GM23338 (cell line): Measurements from ENCODE around the gene HIPK1. TPM values are rescaled to one million over a fixed set of nuclear protein-coding genes. Genes with fewer than 3 reads are reported as not detected.
A peak's percentile ranks its signal among the peaks of the same experiment; 100 is the strongest.

Source experiments
- ATAC-seq: fragments of 200-7000 bp; cut with Tn5 transposase; 3 replicates; pipeline ENCODE4 v1.9.1; 2020
- DNase-seq: peaks from one replicate; pipeline ENCODE4 v3.0.0-alpha.2; 2015; ENCODE audit warnings: low spot score
- H2AFZ ChIP-seq: fragments of 200-600 bp; sonication (generic); 2 replicates; pipeline ENCODE4 v1.8.0; 2016; ENCODE audit warnings: antibody characterized with exemption, mild to moderate bottlenecking, moderate library complexity
- H3F3A ChIP-seq: fragments of 200-600 bp; sonication (generic); replicated peaks from 2 replicates; pipeline ENCODE4 v1.8.0; 2017; ENCODE audit warnings: antibody characterized with exemption, mixed run types, low read depth
- H3K27ac ChIP-seq: fragments of 200-600 bp; sonication (generic); 2 replicates; pipeline ENCODE4 v1.6.1; 2016; ENCODE audit warnings: low read depth
- H3K27me3 ChIP-seq: fragments of 200-600 bp; sonication (generic); 2 replicates; pipeline ENCODE4 v1.8.0; 2016; ENCODE audit warnings: mild to moderate bottlenecking, mixed run types, moderate library complexity; ENCODE audit not compliant: insufficient read depth
- H3K36me3 ChIP-seq: fragments of 200-600 bp; sonication (generic); 2 replicates; pipeline ENCODE4 v1.8.0; 2016; ENCODE audit warnings: mild to moderate bottlenecking; ENCODE audit not compliant: insufficient read depth
- H3K4me1 ChIP-seq: fragments of 200-600 bp; sonication (generic); 2 replicates; pipeline ENCODE4 v1.8.0; 2016; ENCODE audit warnings: mild to moderate bottlenecking, moderate library complexity; ENCODE audit not compliant: insufficient read depth
- H3K4me2 ChIP-seq: fragments of 200-600 bp; sonication (generic); 2 replicates; pipeline ENCODE4 v1.7.1; 2017; ENCODE audit warnings: mixed run types
- H3K4me3 ChIP-seq: fragments of 200-600 bp; sonication (generic); 2 replicates; pipeline ENCODE4 v1.6.1; 2016; ENCODE audit warnings: mixed run types
- H3K79me2 ChIP-seq: fragments of 200-600 bp; sonication (generic); replicated peaks from 2 replicates; pipeline ENCODE4 v1.8.0; 2017; ENCODE audit warnings: mild to moderate bottlenecking; ENCODE audit not compliant: insufficient read depth
- H3K9me2 ChIP-seq: fragments of 200-600 bp; sonication (generic); 2 replicates; pipeline ENCODE4 v1.8.0; 2017; ENCODE audit not compliant: insufficient read depth
- H4K20me1 ChIP-seq: fragments of 200-600 bp; sonication (generic); replicated peaks from 2 replicates; pipeline ENCODE4 v1.8.0; 2017; ENCODE audit warnings: mild to moderate bottlenecking; ENCODE audit not compliant: insufficient read depth
- H3K27ac Mint-ChIP-seq: 2 replicates; pipeline ENCODE4 v1.8.0; 2020; ENCODE audit warnings: inconsistent platforms, mild to moderate bottlenecking, moderate library complexity, mixed read lengths
- H3K27me3 Mint-ChIP-seq: 3 replicates; pipeline ENCODE4 v1.8.0; 2022; ENCODE audit warnings: low read depth, mild to moderate bottlenecking, moderate library complexity, mixed read lengths, inconsistent platforms; ENCODE audit not compliant: insufficient read depth, poor library complexity
- H3K36me3 Mint-ChIP-seq: 3 replicates; pipeline ENCODE4 v1.8.0; 2021; ENCODE audit warnings: low read depth, mild to moderate bottlenecking, inconsistent platforms, moderate library complexity, mixed read lengths
- H3K4me1 Mint-ChIP-seq: 3 replicates; pipeline ENCODE4 v1.8.0; 2020; ENCODE audit warnings: mild to moderate bottlenecking, inconsistent platforms, mixed read lengths
- H3K4me3 Mint-ChIP-seq: 3 replicates; pipeline ENCODE4 v1.8.0; 2021; ENCODE audit warnings: moderate library complexity, mild to moderate bottlenecking, inconsistent platforms, mixed read lengths
- H3K9me3 Mint-ChIP-seq: 3 replicates; pipeline ENCODE4 v1.8.0; 2020; ENCODE audit warnings: moderate library complexity, mild to moderate bottlenecking, inconsistent platforms, mixed read lengths
- CREB1 ChIP-seq: fragments of 250-450 bp; sonication (Bioruptor Pico); IDR thresholded peaks from 2 replicates; pipeline ENCODE4 v1.5.0; 2020; ENCODE audit warnings: low read depth, mild to moderate bottlenecking, moderate library complexity
- EZH2 ChIP-seq: fragments of 200-600 bp; sonication (generic); IDR thresholded peaks from one replicate; pipeline ENCODE4 v1.8.0; 2017; ENCODE audit warnings: antibody characterized with exemption, mild to moderate bottlenecking, low read depth; ENCODE audit not compliant: unreplicated experiment
- EZH2phosphoT487 ChIP-seq: fragments of 200-600 bp; sonication (generic); IDR thresholded peaks from one replicate; pipeline ENCODE4 v1.8.1; 2018; ENCODE audit warnings: antibody characterized with exemption; ENCODE audit not compliant: unreplicated experiment
- JUNB ChIP-seq: IDR thresholded peaks from one replicate; pipeline ENCODE4 v1.6.1; 2016; ENCODE audit warnings: antibody characterized with exemption; ENCODE audit not compliant: unreplicated experiment
- NANOG ChIP-seq: IDR thresholded peaks from 2 replicates; pipeline ENCODE4 v1.6.1; 2016; ENCODE audit warnings: antibody characterized with exemption, borderline replicate concordance
- POLR2AphosphoS5 ChIP-seq: IDR thresholded peaks from 2 replicates; pipeline ENCODE4 v1.6.1; 2016; ENCODE audit warnings: antibody characterized with exemption, low read depth
- STAT1 ChIP-seq: IDR thresholded peaks from one replicate; pipeline ENCODE4 v1.6.1; 2016; ENCODE audit warnings: antibody characterized with exemption; ENCODE audit not compliant: unreplicated experiment
- ZNF114 ChIP-seq: fragments of 250-450 bp; sonication (Bioruptor Pico); IDR thresholded peaks from 2 replicates; pipeline ENCODE4 v1.5.0; 2020; ENCODE audit warnings: mild to moderate bottlenecking, moderate library complexity
- ZNF331 ChIP-seq: fragments of 250-450 bp; sonication (Bioruptor Pico); IDR thresholded peaks from 2 replicates; pipeline ENCODE4 v1.5.0; 2020; ENCODE audit warnings: low read depth, mild to moderate bottlenecking, moderate library complexity
- polyA plus RNA-seq: library from polyadenylated mRNA; unstranded; fragments of >200 nt; fragmentation: Nextera tagmentation; extraction: Ambion mirVana; gene quantifications from 2 replicates; pipeline ENCODE4 v1.2.1, GENCODE V29; 2016
- total RNA-seq: library from RNA; depleted of rRNA; stranded (reverse); fragments of >200 nt; shearing (Covaris generic); gene quantifications from 2 replicates; pipeline ENCODE4 v1.2.3, GENCODE V29; 2014
- TF ChIP-seq, protein P1 (sequence below): IDR thresholded peaks from one replicate; pipeline ENCODE4 v1.6.1; 2018; ENCODE audit warnings: antibody characterized with exemption; ENCODE audit not compliant: unreplicated experiment
- TF ChIP-seq, protein P2 (sequence below): fragments of 250-450 bp; sonication (Bioruptor Pico); IDR thresholded peaks from 2 replicates; pipeline ENCODE4 v1.5.0; 2020; ENCODE audit warnings: mild to moderate bottlenecking, moderate library complexity
- TF ChIP-seq, protein P3 (sequence below), 2 experiments: fragments of 200-600 bp in 1 of 2; sonication (generic) in 1 of 2; conservative IDR thresholded peaks; 2 replicates each; pipeline versions ENCODE4 v1.5.1 to v1.6.1; 2016 to 2017; ENCODE audit warnings: antibody characterized with exemption in 2 of 2, low read depth in 2 of 2, mild to moderate bottlenecking in 2 of 2, moderate library complexity in 1 of 2
- TF ChIP-seq, protein P4 (sequence below): IDR thresholded peaks from 2 replicates; pipeline ENCODE4 v1.6.1; 2016; ENCODE audit warnings: antibody characterized with exemption

HIPK1 gene
- total and polyA plus RNA-seq, 2 experiments from 2014 or later = 14.3 to 47.5 TPM

DNA sequence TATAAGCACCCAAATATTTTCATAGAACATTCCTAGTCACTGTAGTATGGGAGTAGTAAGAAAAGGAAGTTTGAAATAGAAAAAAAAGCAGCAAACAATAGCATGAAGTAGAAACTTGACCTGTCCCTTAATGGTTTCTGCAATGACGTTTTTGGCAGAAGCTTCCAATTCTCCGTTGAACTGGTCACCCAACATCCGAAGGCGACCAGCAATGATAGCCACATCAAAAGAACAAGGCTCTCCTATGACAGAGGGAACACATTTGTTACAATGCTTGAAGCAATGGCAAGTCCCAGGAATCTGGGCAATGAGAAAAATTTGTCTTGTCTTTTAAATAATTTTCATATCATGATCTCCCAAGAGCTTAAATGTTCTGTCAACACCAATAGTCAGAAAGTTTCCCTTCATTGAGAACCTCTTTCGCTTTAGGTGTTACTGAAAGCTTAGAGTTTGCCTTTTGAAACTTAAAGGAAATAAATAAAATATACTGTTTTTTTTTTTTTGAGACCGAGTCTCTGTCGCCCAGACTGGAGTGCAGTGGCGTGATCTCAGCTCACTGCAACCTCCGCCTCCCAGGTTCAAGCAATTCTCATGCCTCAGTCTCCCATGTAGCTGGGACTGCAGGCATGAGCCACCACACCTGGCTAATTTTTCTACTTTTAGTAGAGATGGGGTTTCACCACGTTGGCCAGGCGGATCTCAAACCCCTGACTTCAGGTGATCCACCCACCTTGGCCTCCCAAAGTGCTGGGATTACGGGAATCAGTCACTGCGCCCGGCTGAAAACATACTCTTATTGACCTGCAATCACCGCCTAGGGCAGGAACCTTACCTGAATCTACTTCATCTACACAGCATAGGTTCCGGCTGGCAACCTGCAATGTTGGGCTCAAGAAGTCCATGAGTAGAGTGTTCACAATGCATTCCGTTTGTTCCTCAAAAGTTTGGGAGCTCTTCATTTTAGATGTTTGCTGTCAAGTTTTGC lies 42.4 kb upstream of the HIPK1 start:
- Histone ChIP-seq H3K4me2 (no peak overlapping the region), H3K27me3 (no peaks in the 10 kb centered on the region), H3K9me2 (no peaks in the 10 kb centered on the region), H3F3A (no peaks in the 10 kb centered on the region), H3K4me1 (no peaks in the 10 kb centered on the region), H3K27ac (no peak overlapping the region), H2AFZ (0 out of 2 replicates have a peak overlapping the region, but pooled peaks have one; percentile 11), H3K36me3 (no peaks in the 10 kb centered on the region), H4K20me1 (no peaks in the 10 kb centered on the region), H3K4me3 (no peak overlapping the region), H3K79me2 (no peaks in the 10 kb centered on the region)
- Mint-ChIP-seq H3K36me3 (no peaks in the 10 kb centered on the region), H3K9me3 (no peaks in the 10 kb centered on the region), H3K4me1 (no peaks in the 10 kb centered on the region), H3K27ac (no peak overlapping the region), H3K4me3 (no peak overlapping the region), H3K27me3 (no peaks in the 10 kb centered on the region)
- ATAC-seq = no peak
- no peak for DNase-seq
- TF ChIP-seq, protein P1, sequence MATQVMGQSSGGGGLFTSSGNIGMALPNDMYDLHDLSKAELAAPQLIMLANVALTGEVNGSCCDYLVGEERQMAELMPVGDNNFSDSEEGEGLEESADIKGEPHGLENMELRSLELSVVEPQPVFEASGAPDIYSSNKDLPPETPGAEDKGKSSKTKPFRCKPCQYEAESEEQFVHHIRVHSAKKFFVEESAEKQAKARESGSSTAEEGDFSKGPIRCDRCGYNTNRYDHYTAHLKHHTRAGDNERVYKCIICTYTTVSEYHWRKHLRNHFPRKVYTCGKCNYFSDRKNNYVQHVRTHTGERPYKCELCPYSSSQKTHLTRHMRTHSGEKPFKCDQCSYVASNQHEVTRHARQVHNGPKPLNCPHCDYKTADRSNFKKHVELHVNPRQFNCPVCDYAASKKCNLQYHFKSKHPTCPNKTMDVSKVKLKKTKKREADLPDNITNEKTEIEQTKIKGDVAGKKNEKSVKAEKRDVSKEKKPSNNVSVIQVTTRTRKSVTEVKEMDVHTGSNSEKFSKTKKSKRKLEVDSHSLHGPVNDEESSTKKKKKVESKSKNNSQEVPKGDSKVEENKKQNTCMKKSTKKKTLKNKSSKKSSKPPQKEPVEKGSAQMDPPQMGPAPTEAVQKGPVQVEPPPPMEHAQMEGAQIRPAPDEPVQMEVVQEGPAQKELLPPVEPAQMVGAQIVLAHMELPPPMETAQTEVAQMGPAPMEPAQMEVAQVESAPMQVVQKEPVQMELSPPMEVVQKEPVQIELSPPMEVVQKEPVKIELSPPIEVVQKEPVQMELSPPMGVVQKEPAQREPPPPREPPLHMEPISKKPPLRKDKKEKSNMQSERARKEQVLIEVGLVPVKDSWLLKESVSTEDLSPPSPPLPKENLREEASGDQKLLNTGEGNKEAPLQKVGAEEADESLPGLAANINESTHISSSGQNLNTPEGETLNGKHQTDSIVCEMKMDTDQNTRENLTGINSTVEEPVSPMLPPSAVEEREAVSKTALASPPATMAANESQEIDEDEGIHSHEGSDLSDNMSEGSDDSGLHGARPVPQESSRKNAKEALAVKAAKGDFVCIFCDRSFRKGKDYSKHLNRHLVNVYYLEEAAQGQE = no peak
- TF ChIP-seq STAT1 (no peak), POLR2AphosphoS5 (no peak), NANOG (no peak), EZH2 (no peak), ZNF331 (no peak), JUNB (no peak), ZNF114 (CRISPR knock-in tag) (no peak), CREB1 (CRISPR knock-in tag) (no peak), EZH2phosphoT487 (no peak)
- TF ChIP-seq, protein P2, sequence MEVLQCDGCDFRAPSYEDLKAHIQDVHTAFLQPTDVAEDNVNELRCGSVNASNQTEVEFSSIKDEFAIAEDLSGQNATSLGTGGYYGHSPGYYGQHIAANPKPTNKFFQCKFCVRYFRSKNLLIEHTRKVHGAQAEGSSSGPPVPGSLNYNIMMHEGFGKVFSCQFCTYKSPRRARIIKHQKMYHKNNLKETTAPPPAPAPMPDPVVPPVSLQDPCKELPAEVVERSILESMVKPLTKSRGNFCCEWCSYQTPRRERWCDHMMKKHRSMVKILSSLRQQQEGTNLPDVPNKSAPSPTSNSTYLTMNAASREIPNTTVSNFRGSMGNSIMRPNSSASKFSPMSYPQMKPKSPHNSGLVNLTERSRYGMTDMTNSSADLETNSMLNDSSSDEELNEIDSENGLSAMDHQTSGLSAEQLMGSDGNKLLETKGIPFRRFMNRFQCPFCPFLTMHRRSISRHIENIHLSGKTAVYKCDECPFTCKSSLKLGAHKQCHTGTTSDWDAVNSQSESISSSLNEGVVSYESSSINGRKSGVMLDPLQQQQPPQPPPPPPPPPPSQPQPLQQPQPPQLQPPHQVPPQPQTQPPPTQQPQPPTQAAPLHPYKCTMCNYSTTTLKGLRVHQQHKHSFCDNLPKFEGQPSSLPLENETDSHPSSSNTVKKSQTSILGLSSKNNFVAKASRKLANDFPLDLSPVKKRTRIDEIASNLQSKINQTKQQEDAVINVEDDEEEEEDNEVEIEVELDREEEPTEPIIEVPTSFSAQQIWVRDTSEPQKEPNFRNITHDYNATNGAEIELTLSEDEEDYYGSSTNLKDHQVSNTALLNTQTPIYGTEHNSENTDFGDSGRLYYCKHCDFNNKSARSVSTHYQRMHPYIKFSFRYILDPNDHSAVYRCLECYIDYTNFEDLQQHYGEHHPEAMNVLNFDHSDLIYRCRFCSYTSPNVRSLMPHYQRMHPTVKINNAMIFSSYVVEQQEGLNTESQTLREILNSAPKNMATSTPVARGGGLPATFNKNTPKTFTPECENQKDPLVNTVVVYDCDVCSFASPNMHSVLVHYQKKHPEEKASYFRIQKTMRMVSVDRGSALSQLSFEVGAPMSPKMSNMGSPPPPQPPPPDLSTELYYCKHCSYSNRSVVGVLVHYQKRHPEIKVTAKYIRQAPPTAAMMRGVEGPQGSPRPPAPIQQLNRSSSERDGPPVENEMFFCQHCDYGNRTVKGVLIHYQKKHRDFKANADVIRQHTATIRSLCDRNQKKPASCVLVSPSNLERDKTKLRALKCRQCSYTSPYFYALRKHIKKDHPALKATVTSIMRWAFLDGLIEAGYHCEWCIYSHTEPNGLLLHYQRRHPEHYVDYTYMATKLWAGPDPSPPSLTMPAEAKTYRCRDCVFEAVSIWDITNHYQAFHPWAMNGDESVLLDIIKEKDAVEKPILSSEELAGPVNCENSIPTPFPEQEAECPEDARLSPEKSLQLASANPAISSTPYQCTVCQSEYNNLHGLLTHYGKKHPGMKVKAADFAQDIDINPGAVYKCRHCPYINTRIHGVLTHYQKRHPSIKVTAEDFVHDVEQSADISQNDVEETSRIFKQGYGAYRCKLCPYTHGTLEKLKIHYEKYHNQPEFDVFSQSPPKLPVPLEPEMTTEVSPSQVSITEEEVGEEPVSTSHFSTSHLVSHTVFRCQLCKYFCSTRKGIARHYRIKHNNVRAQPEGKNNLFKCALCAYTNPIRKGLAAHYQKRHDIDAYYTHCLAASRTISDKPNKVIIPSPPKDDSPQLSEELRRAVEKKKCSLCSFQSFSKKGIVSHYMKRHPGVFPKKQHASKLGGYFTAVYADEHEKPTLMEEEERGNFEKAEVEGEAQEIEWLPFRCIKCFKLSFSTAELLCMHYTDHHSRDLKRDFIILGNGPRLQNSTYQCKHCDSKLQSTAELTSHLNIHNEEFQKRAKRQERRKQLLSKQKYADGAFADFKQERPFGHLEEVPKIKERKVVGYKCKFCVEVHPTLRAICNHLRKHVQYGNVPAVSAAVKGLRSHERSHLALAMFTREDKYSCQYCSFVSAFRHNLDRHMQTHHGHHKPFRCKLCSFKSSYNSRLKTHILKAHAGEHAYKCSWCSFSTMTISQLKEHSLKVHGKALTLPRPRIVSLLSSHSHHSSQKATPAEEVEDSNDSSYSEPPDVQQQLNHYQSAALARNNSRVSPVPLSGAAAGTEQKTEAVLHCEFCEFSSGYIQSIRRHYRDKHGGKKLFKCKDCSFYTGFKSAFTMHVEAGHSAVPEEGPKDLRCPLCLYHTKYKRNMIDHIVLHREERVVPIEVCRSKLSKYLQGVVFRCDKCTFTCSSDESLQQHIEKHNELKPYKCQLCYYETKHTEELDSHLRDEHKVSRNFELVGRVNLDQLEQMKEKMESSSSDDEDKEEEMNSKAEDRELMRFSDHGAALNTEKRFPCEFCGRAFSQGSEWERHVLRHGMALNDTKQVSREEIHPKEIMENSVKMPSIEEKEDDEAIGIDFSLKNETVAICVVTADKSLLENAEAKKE = no peak
- TF ChIP-seq, protein P3, sequence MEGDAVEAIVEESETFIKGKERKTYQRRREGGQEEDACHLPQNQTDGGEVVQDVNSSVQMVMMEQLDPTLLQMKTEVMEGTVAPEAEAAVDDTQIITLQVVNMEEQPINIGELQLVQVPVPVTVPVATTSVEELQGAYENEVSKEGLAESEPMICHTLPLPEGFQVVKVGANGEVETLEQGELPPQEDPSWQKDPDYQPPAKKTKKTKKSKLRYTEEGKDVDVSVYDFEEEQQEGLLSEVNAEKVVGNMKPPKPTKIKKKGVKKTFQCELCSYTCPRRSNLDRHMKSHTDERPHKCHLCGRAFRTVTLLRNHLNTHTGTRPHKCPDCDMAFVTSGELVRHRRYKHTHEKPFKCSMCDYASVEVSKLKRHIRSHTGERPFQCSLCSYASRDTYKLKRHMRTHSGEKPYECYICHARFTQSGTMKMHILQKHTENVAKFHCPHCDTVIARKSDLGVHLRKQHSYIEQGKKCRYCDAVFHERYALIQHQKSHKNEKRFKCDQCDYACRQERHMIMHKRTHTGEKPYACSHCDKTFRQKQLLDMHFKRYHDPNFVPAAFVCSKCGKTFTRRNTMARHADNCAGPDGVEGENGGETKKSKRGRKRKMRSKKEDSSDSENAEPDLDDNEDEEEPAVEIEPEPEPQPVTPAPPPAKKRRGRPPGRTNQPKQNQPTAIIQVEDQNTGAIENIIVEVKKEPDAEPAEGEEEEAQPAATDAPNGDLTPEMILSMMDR (conservative IDR thresholded peaks at IDR 0.05; ENCODE audit: low read depth in 2 of 2) = no peak
- TF ChIP-seq, protein P4, sequence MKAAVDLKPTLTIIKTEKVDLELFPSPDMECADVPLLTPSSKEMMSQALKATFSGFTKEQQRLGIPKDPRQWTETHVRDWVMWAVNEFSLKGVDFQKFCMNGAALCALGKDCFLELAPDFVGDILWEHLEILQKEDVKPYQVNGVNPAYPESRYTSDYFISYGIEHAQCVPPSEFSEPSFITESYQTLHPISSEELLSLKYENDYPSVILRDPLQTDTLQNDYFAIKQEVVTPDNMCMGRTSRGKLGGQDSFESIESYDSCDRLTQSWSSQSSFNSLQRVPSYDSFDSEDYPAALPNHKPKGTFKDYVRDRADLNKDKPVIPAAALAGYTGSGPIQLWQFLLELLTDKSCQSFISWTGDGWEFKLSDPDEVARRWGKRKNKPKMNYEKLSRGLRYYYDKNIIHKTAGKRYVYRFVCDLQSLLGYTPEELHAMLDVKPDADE = no peak
